ENCODE data around the gene ADGRD2.

ADGRD2 gene

DNA sequence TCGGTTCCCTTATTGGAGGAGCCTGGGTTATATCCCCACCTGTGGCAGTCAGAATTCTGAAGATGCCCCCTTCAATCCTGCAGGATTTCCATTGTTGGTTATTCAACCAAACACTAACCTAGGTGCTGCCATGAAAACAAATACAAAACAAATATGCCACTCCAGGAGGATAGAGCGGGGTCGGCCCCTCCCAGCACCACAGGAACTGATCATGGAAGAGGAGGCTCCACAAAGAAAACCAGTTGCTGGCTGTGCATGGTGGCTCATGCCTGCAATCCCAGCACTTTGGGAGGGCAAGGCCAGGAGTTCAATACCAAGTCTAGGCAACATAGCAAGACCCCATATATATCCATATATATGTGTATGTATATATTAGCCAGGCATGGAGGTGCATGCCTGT lies 13.2 kb upstream of the ADGRD2 start:
- FAIRE-seq (no peak), DNase-seq (ENCODE audit: extremely low spot score, insufficient read length, low read depth) (no peak)

GRCh38 chr9:124438091-124438490 lies 12.2 kb upstream of the ADGRD2 start:
- FAIRE-seq (no peak), DNase-seq (ENCODE audit: extremely low spot score, insufficient read length, low read depth) (no peak)

DNA sequence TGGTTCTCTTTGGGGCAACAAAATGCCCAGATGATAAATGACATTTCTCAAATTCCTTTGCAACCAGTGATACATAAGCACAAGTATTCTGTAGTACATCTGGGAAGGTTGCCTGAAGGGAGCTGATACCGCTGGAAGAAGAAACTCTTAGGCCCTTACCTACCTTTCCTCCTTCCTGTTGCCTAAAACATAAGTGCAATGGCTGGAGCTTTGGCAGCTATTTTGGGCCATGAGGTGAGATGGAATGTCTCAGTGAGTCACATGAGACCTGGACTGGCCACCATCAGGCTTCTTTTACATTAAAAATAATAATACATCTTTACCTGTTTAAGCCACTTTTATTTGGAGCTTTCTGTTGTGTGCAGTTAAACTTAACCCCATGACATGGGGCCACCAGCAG lies 11.2 kb upstream of the ADGRD2 start:
- FAIRE-seq, result no peak
- DNase-seq (ENCODE audit: extremely low spot score, insufficient read length, low read depth), result no peak

DNA sequence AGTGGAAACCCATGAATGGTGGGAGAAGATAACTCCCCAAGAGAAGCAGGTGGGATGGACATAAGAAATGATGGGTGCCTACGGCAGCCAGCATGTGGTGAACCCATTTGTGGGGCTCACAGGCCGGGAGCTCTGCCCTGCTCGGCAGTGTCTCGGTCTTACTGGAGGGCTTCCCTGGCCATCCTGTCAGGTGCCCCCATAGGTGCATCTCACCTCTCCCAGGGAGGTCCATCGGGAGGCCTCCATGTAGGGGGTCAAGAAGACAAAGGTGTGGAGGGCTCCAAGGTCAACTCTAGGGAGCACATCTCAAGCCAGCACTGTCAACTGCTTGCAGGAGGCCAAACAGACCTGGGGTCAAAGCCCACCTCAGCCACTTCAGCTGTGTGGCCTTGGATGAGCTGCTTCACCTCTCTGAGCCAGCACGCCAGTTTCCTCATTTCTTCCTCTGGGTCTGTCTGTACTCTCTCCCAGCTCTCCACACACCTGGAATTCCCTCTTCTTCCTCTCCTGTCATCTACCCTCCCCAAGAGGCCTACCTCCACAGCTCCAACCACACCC lies 10.5 kb upstream of the ADGRD2 start:
- FAIRE-seq, result no peak
- no peak for DNase-seq (ENCODE audit: extremely low spot score, insufficient read length, low read depth)

GRCh38 chr9:124440786-124441185 lies 9.5 kb upstream of the ADGRD2 start:
- DNase-seq (ENCODE audit: extremely low spot score, insufficient read length, low read depth) (no peak), FAIRE-seq (no peak)

GRCh38 chr9:124441291-124441690 lies 9.0 kb upstream of the ADGRD2 start:
- no peak for DNase-seq (ENCODE audit: extremely low spot score, insufficient read length, low read depth)
- no peak for FAIRE-seq

GRCh38 chr9:124442379-124442778 lies 7.9 kb upstream of the ADGRD2 start:
- no peak for FAIRE-seq
- DNase-seq (ENCODE audit: extremely low spot score, insufficient read length, low read depth), result no peak

DNA sequence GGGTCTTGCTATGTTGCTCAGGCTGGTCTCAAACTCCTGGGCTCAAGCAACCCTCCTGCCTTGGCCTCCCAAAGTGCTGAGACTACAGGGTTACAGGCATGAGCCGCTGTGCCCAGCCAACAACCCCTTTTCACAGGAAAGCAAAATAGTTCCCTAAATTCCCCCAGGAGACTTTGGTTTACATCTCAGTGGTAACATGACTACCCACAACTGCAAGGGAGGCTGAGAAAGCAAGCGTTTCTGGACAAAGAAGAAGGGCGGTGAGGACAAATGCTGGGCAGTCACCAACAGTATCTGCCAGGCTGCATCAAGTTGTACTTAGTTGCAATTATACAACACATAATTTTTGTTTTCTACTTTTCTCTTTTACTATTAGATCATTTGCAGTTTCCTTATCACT lies 7.4 kb upstream of the ADGRD2 start:
- FAIRE-seq (no peak), DNase-seq (ENCODE audit: extremely low spot score, insufficient read length, low read depth) (no peak)

DNA sequence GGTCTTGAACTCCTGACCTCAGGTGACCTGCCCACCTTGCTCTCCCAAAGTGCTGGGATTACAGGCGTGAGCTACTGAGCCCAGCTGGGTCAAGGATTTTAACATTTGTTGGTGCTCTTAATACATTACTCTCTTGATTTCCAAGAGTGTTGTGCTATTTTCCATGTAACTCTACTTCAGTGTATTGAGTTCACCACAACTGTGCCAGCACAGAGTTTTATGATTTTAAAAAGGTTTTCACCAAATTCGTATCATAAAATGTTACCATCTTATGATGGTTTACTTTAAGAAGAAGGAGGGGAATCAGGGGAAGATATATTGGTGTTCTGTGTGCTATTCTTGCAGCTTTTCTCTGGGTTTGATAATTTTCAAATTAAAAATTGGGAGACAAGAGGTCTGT lies 6.6 kb upstream of the ADGRD2 start:
- no peak for DNase-seq (ENCODE audit: extremely low spot score, insufficient read length, low read depth)
- no peak for FAIRE-seq

DNA sequence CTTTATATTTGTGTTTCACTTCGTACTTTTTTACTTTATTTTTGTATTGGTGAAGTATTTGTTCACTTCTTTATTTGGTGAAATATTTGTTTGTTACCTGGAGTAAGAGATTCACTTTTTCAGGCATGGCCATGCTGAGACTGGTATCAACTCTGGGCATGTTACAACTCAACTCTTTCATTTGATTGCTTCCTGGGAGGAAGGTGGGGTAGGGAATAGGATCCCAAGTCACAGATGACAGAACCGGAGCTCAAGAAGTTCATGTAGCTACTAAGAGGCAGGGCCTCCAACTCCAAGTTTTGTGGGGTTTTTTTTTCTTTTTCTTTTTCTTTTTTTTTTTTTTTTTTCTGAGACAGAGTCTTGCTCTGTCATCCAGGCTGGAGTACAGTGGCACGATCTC lies 6.1 kb upstream of the ADGRD2 start:
- no peak for FAIRE-seq
- DNase-seq (ENCODE audit: extremely low spot score, insufficient read length, low read depth), result no peak

- no peak for FAIRE-seq
Observed at GRCh38 chr9:124447297-124447661, 3.0 kb upstream of the ADGRD2 start.

DNA sequence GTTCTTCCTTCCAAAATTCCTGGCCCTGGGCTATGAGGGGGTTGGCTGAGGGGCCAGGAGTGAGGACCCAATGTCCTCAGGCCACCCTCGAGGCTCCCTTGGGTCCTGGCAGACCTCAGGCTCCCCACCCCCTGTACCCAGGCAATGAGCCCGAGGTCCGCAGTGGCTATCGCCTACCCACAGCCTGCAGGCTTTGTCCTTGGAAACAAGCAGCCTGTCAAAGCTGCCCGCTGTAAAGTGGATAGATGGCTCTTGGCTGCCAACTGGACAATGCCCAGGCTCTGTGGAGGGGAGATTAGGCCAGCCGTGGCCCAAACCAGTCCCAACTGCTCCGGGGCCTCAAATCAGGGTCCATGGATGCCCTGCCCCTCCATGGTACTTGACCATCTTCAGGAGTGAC lies 2.2 kb upstream of the ADGRD2 start:
- no peak for FAIRE-seq

More at GRCh38 chr9:124447297-124447661, 3.0 kb upstream of the ADGRD2 start:
- DNase-seq (ENCODE audit: extremely low spot score, insufficient read length, low read depth), result no peak

GRCh38 chr9:124449381-124450151 lies 685 bp upstream of the ADGRD2 start:
- no peak for DNase-seq (ENCODE audit: extremely low spot score, insufficient read length, low read depth)
- FAIRE-seq, result no peak

More for the DNA sequence above, 2.2 kb upstream of the ADGRD2 start:
- no peak for DNase-seq (ENCODE audit: extremely low spot score, insufficient read length, low read depth)

GRCh38 chr9:124450931-124451661 lies 845 bp downstream of the ADGRD2 start:
- FAIRE-seq (no peak), DNase-seq (ENCODE audit: extremely low spot score, insufficient read length, low read depth) (no peak)

DNA sequence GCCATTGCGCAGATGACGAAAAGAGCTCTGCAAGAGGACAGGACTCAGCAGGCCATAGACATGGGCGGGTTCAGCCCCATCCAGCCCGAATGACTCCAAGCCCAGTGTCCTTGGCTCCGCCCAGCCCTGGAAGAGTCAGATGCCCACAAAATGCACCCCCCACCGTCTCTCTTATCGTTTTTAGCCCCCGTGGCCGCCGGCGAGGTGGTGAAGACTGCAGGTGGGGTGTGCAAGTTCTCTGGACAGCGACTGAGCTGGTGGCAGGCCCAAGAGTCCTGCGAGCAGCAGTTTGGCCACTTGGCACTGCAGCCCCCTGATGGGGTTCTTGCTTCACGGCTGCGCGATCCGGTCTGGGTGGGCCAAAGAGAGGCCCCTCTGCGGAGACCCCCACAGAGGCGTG lies 2.1 kb downstream of the ADGRD2 start:
- DNase-seq (ENCODE audit: extremely low spot score, insufficient read length, low read depth) (no peak), FAIRE-seq (no peak)

- no peak for FAIRE-seq
Observed at GRCh38 chr9:124452841-124453585, 2.8 kb downstream of the ADGRD2 start.

GRCh38 chr9:124453586-124454191 lies 3.4 kb downstream of the ADGRD2 start:
- no peak for DNase-seq (ENCODE audit: extremely low spot score, insufficient read length, low read depth)

More at GRCh38 chr9:124452841-124453585, 2.8 kb downstream of the ADGRD2 start:
- no peak for DNase-seq (ENCODE audit: extremely low spot score, insufficient read length, low read depth)

DNA sequence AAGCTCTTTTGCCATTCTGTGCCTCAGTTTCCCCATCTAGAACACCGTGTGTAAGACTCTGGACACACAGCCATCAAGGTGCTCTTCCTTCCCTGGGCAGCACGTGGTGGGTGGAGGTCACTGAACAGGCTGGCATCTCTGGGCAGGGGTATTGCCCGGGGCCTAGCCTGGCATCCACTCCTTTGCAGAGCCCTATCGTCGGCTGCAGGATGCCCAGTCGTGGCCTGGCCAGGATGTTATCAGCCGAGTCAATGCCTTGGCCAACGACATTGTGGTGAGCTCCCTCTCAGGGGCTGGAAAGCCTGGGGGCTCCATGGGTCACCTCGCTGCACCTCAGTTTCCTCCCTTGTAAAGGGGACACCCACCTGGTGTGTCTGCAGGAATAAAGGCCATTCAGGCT lies 4.0 kb downstream of the ADGRD2 start:
- FAIRE-seq, result no peak
- no peak for DNase-seq (ENCODE audit: extremely low spot score, insufficient read length, low read depth)

More at GRCh38 chr9:124453586-124454191, 3.4 kb downstream of the ADGRD2 start:
- FAIRE-seq, result no peak

- no peak for FAIRE-seq
Observed at GRCh38 chr9:124454791-124455443, 4.7 kb downstream of the ADGRD2 start.

GRCh38 chr9:124455820-124456219 lies 5.6 kb downstream of the ADGRD2 start:
- FAIRE-seq (no peak), DNase-seq (ENCODE audit: extremely low spot score, insufficient read length, low read depth) (no peak)

More at GRCh38 chr9:124454791-124455443, 4.7 kb downstream of the ADGRD2 start:
- no peak for DNase-seq (ENCODE audit: extremely low spot score, insufficient read length, low read depth)
